HG03520 (cell line): ENCODE results near the gene CPSF6.
A peak's percentile ranks its signal among the peaks of the same experiment; 100 is the strongest.
"Not testable (repeated sequence)": the region's sequence is repeated elsewhere in the genome, so short reads cannot be mapped to it uniquely, and the experiment has no call there.

Experiments
- ATAC-seq: cut with Tn5 transposase; IDR thresholded peaks from one replicate; pipeline ENCODE4 v1.9.1; 2021; ENCODE audit warnings: mild to moderate bottlenecking, moderate library complexity; ENCODE audit not compliant: unreplicated experiment

The CPSF6 gene

GRCh38 chr12:69258655-69259054 lies 19.3 kb downstream of the CPSF6 start:
- ATAC-seq: no peak

- no peak for ATAC-seq
These were observed 23.1 kb downstream of the CPSF6 start for GRCh38 chr12:69262264-69262974.

GRCh38 chr12:69265205-69265604 lies 25.8 kb downstream of the CPSF6 start:
- no peak for ATAC-seq

GRCh38 chr12:69265633-69266032 lies 26.3 kb downstream of the CPSF6 start:
- ATAC-seq: not testable (repeated sequence)

GRCh38 chr12:69266036-69266635 lies 26.8 kb downstream of the CPSF6 start:
- no peak for ATAC-seq

- ATAC-seq: no peak
These were observed 30.4 kb downstream of the CPSF6 start for GRCh38 chr12:69269736-69270135.

- ATAC-seq: no peak
These were observed 33.1 kb downstream of the CPSF6 start for GRCh38 chr12:69272511-69272910.

GRCh38 chr12:69274861-69275260 lies 35.5 kb downstream of the CPSF6 start:
- no peak for ATAC-seq

- no peak for ATAC-seq
These were observed 36.1 kb downstream of the CPSF6 start for GRCh38 chr12:69275471-69275891.

- no peak for ATAC-seq
These were observed 39.7 kb downstream of the CPSF6 start for GRCh38 chr12:69278814-69279782.

GRCh38 chr12:69284131-69284530 lies 44.8 kb downstream of the CPSF6 start:
- no peak for ATAC-seq

- no peak for ATAC-seq
These were observed 48.2 kb downstream of the CPSF6 start for GRCh38 chr12:69287556-69287955.

- ATAC-seq: peak; percentile 99
These were observed 51.3 kb downstream of the CPSF6 start for GRCh38 chr12:69290545-69291277.

GRCh38 chr12:69291278-69291593 lies 51.9 kb downstream of the CPSF6 start:
- no peak for ATAC-seq

GRCh38 chr12:69298133-69298532 lies 58.8 kb downstream of the CPSF6 start:
- no peak for ATAC-seq

- ATAC-seq: no peak
These were observed 59.6 kb downstream of the CPSF6 start for GRCh38 chr12:69298947-69299346.

GRCh38 chr12:69304284-69304683 lies 64.9 kb downstream of the CPSF6 start:
- ATAC-seq: no peak

- ATAC-seq: no peak
These were observed 70.1 kb downstream of the CPSF6 start for GRCh38 chr12:69309461-69309860.

GRCh38 chr12:69313209-69313608 lies 73.8 kb downstream of the CPSF6 start:
- ATAC-seq: no peak

GRCh38 chr12:69316784-69317183 lies 77.4 kb downstream of the CPSF6 start:
- ATAC-seq: not testable (repeated sequence)

- not testable (repeated sequence) for ATAC-seq
These were observed 77.9 kb downstream of the CPSF6 start for GRCh38 chr12:69317233-69317632.
